K562 (cell line): Measurements from ENCODE around the gene HCN1. TPM values are rescaled to one million over a fixed set of nuclear protein-coding genes. Genes with fewer than 3 reads are reported as not detected.

ENCODE experiments used
- ATAC-seq: fragments of 200-7000 bp; cut with Tn5 transposase; 3 replicates; pipeline ENCODE4 v1.9.1; 2020; ENCODE audit warnings: moderate library complexity
- BruUV-seq: library from RNA; stranded (reverse); fragments of 400-500 nt; replicated peaks from 2 replicates; lab custom pipeline; 2021; lab: Mats Ljungman, UMichigan
- CTCF ChIA-PET: fragments of 300-600 bp; formaldehyde crosslinking; extraction: SDS; loops from one replicate; lab custom pipeline; 2021; ENCODE audit warnings: low intra/inter-chr PET ratio; lab: Yijun Ruan, JAX
- POLR2A ChIA-PET: fragments of 300-600, 350-650 bp; sonication (Branson Sonifier 250); formaldehyde crosslinking; extraction: SDS; loops from one replicate; lab custom pipeline; 2021; ENCODE audit warnings: antibody characterized with exemption, inconsistent platforms; lab: Yijun Ruan, JAX
- DNase-seq, 4 experiments: peaks; one replicate each; pipeline versions ENCODE4 v3.0.0 to v3.0.0-alpha.2; 2011 to 2018; ENCODE audit warnings: low spot score in 3 of 4, mixed read lengths in 3 of 4; ENCODE audit errors: extremely low read depth in 1 of 4
- FAIRE-seq: peaks from 2 replicates; lab custom pipeline; 2011; peaks lifted over from hg19 to GRCh38; lab: Jason Lieb, UNC
- H2AFZ ChIP-seq: 2 replicates; pipeline ENCODE4 v1.6.0; 2011; ENCODE audit warnings: low read depth, low read length, control low read depth, inconsistent platforms
- H3K27ac ChIP-seq: fragments of 200-600 bp; 3 replicates; pipeline ENCODE4 v1.8.0; 2011; ENCODE audit warnings: low read depth, mild to moderate bottlenecking, control low read depth, inconsistent platforms, low read length, moderate library complexity, mixed read lengths; ENCODE audit errors: extremely low read depth
- H3K27me3 ChIP-seq, 2 experiments: fragments of 300-600 bp in 1 of 2; 2 replicates in 1 of 2; 3 replicates in 1 of 2; pipeline versions ENCODE4 v1.6.0 to v1.8.0; 2011; ENCODE audit warnings: inconsistent platforms in 2 of 2, low read length in 2 of 2, mild to moderate bottlenecking in 1 of 2, mixed read lengths in 1 of 2, moderate library complexity in 1 of 2; ENCODE audit not compliant: control insufficient read depth in 2 of 2, insufficient read depth in 2 of 2
- H3K36me3 ChIP-seq: fragments of 300-600 bp; 3 replicates; pipeline ENCODE4 v1.8.0; 2011; ENCODE audit warnings: mild to moderate bottlenecking, low read length, inconsistent platforms; ENCODE audit not compliant: control insufficient read depth, insufficient read depth
- H3K4me1 ChIP-seq, 2 experiments: fragments of 200-600 bp in 1 of 2; replicated peaks in 1 of 2; 2 replicates in 1 of 2; 3 replicates in 1 of 2; pipeline versions ENCODE4 v1.5.1 to v1.8.0; 2011; ENCODE audit warnings: inconsistent platforms in 2 of 2, low read length in 2 of 2, mild to moderate bottlenecking in 1 of 2, mixed read lengths in 1 of 2, moderate library complexity in 1 of 2; ENCODE audit not compliant: control insufficient read depth in 2 of 2, insufficient read depth in 2 of 2
- H3K4me2 ChIP-seq: 2 replicates; pipeline ENCODE4 v1.6.1; 2011; ENCODE audit warnings: low read length, control low read depth, inconsistent platforms, mixed read lengths; ENCODE audit not compliant: insufficient read depth
- H3K4me3 ChIP-seq: fragments of 200-600 bp; sonication (generic), shearing (Covaris generic); 2 replicates; pipeline ENCODE4 v1.5.1; 2016; ENCODE audit warnings: control low read depth, inconsistent platforms
- H3K79me2 ChIP-seq: fragments of 200-600 bp; 3 replicates; pipeline ENCODE4 v1.8.0; 2011; ENCODE audit warnings: low read length, inconsistent platforms; ENCODE audit not compliant: control insufficient read depth, insufficient read depth
- H3K9ac ChIP-seq, 2 experiments: 2 replicates each; pipeline versions ENCODE4 v1.6.0 to v1.6.1; 2011; ENCODE audit warnings: low read depth in 2 of 2, low read length in 2 of 2, control low read depth in 1 of 2, inconsistent platforms in 1 of 2, mild to moderate bottlenecking in 1 of 2, mixed read lengths in 1 of 2; ENCODE audit not compliant: insufficient read depth in 1 of 2
- H3K9me1 ChIP-seq: one replicate; pipeline ENCODE4 v1.6.0; 2011; ENCODE audit warnings: inconsistent platforms, mild to moderate bottlenecking, low read length, moderate library complexity; ENCODE audit not compliant: control insufficient read depth, insufficient read depth
- H3K9me3 ChIP-seq: replicated peaks from 2 replicates; pipeline ENCODE4 v1.5.1; 2011; ENCODE audit warnings: low read depth, low read length, inconsistent platforms; ENCODE audit not compliant: control insufficient read depth, insufficient read depth
- H4K20me1 ChIP-seq: replicated peaks from 2 replicates; pipeline ENCODE4 v1.6.1; 2011; ENCODE audit warnings: low read length, inconsistent platforms, mixed read lengths; ENCODE audit not compliant: control insufficient read depth, insufficient read depth
- CREBBP ChIP-seq: IDR thresholded peaks from one replicate; pipeline ENCODE4 v1.6.1; 2012; ENCODE audit warnings: low read depth, mild to moderate bottlenecking, control low read depth, inconsistent platforms, low read length
- GTF3C2 ChIP-seq: IDR thresholded peaks from 3 replicates; pipeline ENCODE4 v1.6.1; 2011; ENCODE audit warnings: borderline replicate concordance, mild to moderate bottlenecking, moderate library complexity; ENCODE audit not compliant: insufficient read length; ENCODE audit errors: extremely low read depth
- HEY1 ChIP-seq: fragments of 250-450 bp; sonication (Bioruptor Pico); IDR thresholded peaks from 2 replicates; pipeline ENCODE4 v1.5.0; 2020; ENCODE audit warnings: mild to moderate bottlenecking, moderate library complexity, borderline replicate concordance
- HMGXB4 ChIP-seq: sonication (generic); formaldehyde crosslinking; IDR thresholded peaks from 2 replicates; pipeline ENCODE4 v1.8.1; 2023; ENCODE audit warnings: mild to moderate bottlenecking, missing genetic modification reagents
- SAP30 ChIP-seq: fragments of 200-600 bp; sonication (generic); IDR thresholded peaks from 2 replicates; pipeline ENCODE4 v1.6.1; 2012; ENCODE audit warnings: borderline replicate concordance, low read depth, mild to moderate bottlenecking, moderate library complexity, low read length, control low read depth, inconsistent platforms; ENCODE audit not compliant: insufficient read depth, poor library complexity, severe bottlenecking
- SMAD4 ChIP-seq: fragments of 250-450 bp; sonication (Bioruptor Pico); conservative IDR thresholded peaks from 2 replicates; pipeline ENCODE4 v1.8.0; 2021; ENCODE audit warnings: inconsistent platforms, mild to moderate bottlenecking, moderate library complexity
- TEAD2 ChIP-seq: fragments of 450-650 bp; IDR thresholded peaks from 2 replicates; pipeline ENCODE4 v1.6.1; 2016; ENCODE audit warnings: missing genetic modification characterization, control low read depth, missing compliant biosample characterization
- ZFP36 ChIP-seq: fragments of 150-350 bp; IDR thresholded peaks from 2 replicates; pipeline ENCODE4 v1.6.1; 2018; ENCODE audit warnings: low read length, low read depth; ENCODE audit not compliant: partially characterized antibody
- ZNF398 ChIP-seq: fragments of 250-450 bp; sonication (Bioruptor Pico); IDR thresholded peaks from 2 replicates; pipeline ENCODE4 v1.8.0; 2021; ENCODE audit warnings: moderate library complexity, mild to moderate bottlenecking, inconsistent platforms
- ZNF586 ChIP-seq: fragments of 450-650 bp; formaldehyde crosslinking; conservative IDR thresholded peaks from 2 replicates; pipeline ENCODE4 v1.4.0; 2020; ENCODE audit warnings: mild to moderate bottlenecking, moderate library complexity
- WGBS: fragments of 100-300 bp; shearing (Covaris generic); methylation state at CpG from one replicate; pipeline ENCODE4 v1.1.6; 2016; ENCODE audit warnings: low coverage, mixed read lengths; ENCODE audit not compliant: insufficient coverage; ENCODE audit errors: missing lambda C conversion rate; 5-methylcytosine and 5-hydroxymethylcytosine counted together
- in situ Hi-C: fragments of 300-500 bp; cut with MboI; formaldehyde crosslinking; loops from 4 replicates; pipeline ENCODE4 v1.15.0; 2018; ENCODE audit warnings: inconsistent platforms, mixed read lengths
- intact Hi-C: fragments of 100-400 bp; cut with micrococcal nuclease; formaldehyde crosslinking; loops from 2 replicates; pipeline ENCODE4 v1.14.2; 2022
- polyA plus RNA-seq, 8 experiments: library from polyadenylated mRNA; depleted of rRNA in 4 of 8; stranded (reverse) in 5 of 8; unstranded in 3 of 8; fragments of >200 nt; fragmentation: Nextera tagmentation in 2 of 8; fragmentation: Illumina TruSeq in 1 of 8; extraction: Ambion mirVana in 2 of 8; extraction: Trizol in 1 of 8; gene quantifications; 2 replicates each; pipeline versions ENCODE4 v1.2.1 to v1.2.3, GENCODE V29; 2011 to 2014; ENCODE audit warnings: inconsistent platforms in 1 of 8, missing spikeins in 1 of 8
- total RNA-seq, 7 experiments: library from RNA; depleted of rRNA in 6 of 7; stranded (reverse); fragments of >200 nt in 6 of 7; fragmentation: Illumina TruSeq in 2 of 7; extraction: Trizol in 2 of 7; gene quantifications; 2 replicates each; pipeline versions ENCODE4 v1.2.1 to v1.2.3, GENCODE V29; 2011 to 2021; ENCODE audit warnings: low replicate concordance in 1 of 7

HCN1 gene
- total and polyA plus RNA-seq, 9 of the 15 experiments (the other 6 are each of a cell fraction or from before 2014, with no cell fraction given), result not detected

- TF ChIP-seq HEY1 (CRISPR knock-in tag), result no peak
These were observed 18.7 kb downstream of the HCN1 start (continued) for GRCh38 chr5:45677524-45677923.

- in situ Hi-C loops, result no loop called here
- DNase-seq, result no peak
- H3K4me2 ChIP-seq, result no peak overlapping the region
- intact Hi-C loops, result no loop called here
- TF ChIP-seq ZFP36 (no peak), GTF3C2 (no peak), ZNF586 (no peak), SAP30 (no peak), ZNF398 (CRISPR knock-in tag) (no peak), CREBBP (no peak), TEAD2 (tag) (no peak), HMGXB4 (no peak), SMAD4 (CRISPR knock-in tag) (no peak)
- H3K79me2 ChIP-seq, result no peaks in the 10 kb centered on the region
- no TSS peak for BruUV-seq
- ATAC-seq, result no peak
- FAIRE-seq, result no peak
- H3K9ac ChIP-seq, result no peak overlapping the region
- no peaks in the 10 kb centered on the region for H3K36me3 ChIP-seq
- H3K9me3 ChIP-seq, result peaks cover 1% of the 10 kb centered on the region; the same call in 1 of the 2 replicates
- ChIA-PET POLR2A (no interaction called here), CTCF (no interaction called here)
- 1% methylated on average over 4 of the region's 4 CpGs for WGBS
- H3K27me3 ChIP-seq, result no peaks in the 10 kb centered on the region
- H2AFZ ChIP-seq, result no peak overlapping the region
- no peak overlapping the region for H3K27ac ChIP-seq
- no peaks in the 10 kb centered on the region for H3K4me1 ChIP-seq
- no peak overlapping the region for H3K4me3 ChIP-seq
- no peaks in the 10 kb centered on the region for H3K9me1 ChIP-seq
- H4K20me1 ChIP-seq, result no peaks in the 10 kb centered on the region
These were observed 23.9 kb downstream of the HCN1 start for GRCh38 chr5:45672271-45672670.
